Stimulated activated CD8-positive, alpha-beta memory T cell treated with anti-CD3 and anti-CD28 coated beads, Interleukin-4, amount 100 ng/mL, for 24 hours (primary cell): ENCODE measurements around the gene SPTLC1.
A peak's percentile ranks its signal among the peaks of the same experiment; 100 is the strongest.
"Not testable (repeated sequence)": the region's sequence is repeated elsewhere in the genome, so short reads cannot be mapped to it uniquely, and the experiment has no call there.

ENCODE experiments used
- DNase-seq: peaks from one replicate; pipeline ENCODE4 v3.0.0-alpha.2; 2020; ENCODE audit warnings: low read depth

Gene SPTLC1

GRCh38 chr9:92140074-92140753 is 25.0 kb upstream of the SPTLC1 start:
- DNase-seq = peak; percentile 58

- not testable (repeated sequence) for DNase-seq
Measured at GRCh38 chr9:92138960-92139540, 23.8 kb upstream of the SPTLC1 start.

GRCh38 chr9:92138157-92138959 is 23.1 kb upstream of the SPTLC1 start:
- DNase-seq = peak; percentile 63

GRCh38 chr9:92136184-92136858 is 21.1 kb upstream of the SPTLC1 start:
- DNase-seq = no peak

- no peak for DNase-seq
Measured at GRCh38 chr9:92135576-92135975, 20.4 kb upstream of the SPTLC1 start.

- DNase-seq = peak; percentile 68
Measured at GRCh38 chr9:92133949-92134604, 18.9 kb upstream of the SPTLC1 start.

DNA sequence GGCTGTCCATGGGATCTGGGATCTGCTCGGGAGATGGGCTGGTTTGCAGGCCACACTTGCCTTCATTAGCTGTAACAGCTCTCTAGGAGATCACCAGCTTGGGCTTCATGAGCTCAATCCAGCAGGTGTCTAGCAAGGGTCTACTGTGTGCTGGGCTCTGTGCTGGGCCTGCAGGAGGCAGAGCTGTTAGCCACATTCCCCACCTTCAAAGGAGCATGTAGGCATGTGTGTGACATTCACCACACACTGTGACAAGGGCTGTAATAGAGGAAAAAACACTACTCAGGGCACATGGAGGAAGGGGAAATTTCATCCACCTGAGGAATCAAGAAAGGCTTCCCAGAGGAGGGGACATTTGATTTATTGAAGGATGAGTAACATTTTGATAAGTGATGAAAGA is 17.7 kb upstream of the SPTLC1 start:
- DNase-seq = not testable (repeated sequence)

- no peak for DNase-seq
Measured at GRCh38 chr9:92132501-92132900, 17.3 kb upstream of the SPTLC1 start.

GRCh38 chr9:92122800-92123199 is 7.6 kb upstream of the SPTLC1 start:
- no peak for DNase-seq

DNA sequence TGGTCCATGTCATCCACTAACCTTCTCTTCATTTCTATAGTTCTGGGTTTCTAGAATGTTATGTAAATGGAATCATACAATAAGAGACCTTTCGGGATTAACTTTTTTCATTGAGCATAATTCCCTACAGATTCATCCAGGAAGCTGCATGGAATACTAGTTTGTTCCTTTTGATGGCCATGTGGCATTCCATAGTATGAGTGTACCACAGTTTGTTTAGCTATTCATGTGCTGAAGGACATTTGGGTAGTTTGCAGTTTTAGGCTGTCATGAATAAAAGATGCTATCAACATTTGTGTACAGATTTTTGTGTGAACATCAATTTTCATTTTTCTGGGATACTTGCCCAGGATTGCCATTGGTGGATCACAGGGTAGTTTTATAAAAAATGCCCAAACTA is 6.8 kb upstream of the SPTLC1 start:
- DNase-seq = no peak

DNA sequence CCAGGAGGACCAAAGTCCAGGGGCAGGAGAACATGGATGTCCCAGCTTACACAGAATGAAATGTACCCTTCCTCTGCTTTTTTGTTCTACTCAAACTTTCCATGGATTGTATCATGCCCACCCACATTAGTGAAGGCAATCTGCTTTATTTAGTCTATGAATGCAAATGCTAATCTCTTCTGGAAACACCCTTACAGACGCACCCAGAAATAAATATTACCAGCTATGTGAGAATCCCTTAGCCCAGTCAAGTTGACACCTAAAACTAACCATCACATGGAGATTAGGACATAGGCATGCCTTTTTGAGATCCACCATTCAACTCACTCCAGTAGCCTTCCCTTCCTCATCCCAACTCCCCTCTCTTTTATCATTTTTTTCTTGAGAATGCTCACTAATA is 6.1 kb upstream of the SPTLC1 start:
- no peak for DNase-seq

GRCh38 chr9:92120138-92120537 is 4.9 kb upstream of the SPTLC1 start:
- no peak for DNase-seq

GRCh38 chr9:92119586-92119985 is 4.4 kb upstream of the SPTLC1 start:
- DNase-seq = no peak

GRCh38 chr9:92108122-92108521 is 7.1 kb downstream of the SPTLC1 start:
- DNase-seq = no peak

DNA sequence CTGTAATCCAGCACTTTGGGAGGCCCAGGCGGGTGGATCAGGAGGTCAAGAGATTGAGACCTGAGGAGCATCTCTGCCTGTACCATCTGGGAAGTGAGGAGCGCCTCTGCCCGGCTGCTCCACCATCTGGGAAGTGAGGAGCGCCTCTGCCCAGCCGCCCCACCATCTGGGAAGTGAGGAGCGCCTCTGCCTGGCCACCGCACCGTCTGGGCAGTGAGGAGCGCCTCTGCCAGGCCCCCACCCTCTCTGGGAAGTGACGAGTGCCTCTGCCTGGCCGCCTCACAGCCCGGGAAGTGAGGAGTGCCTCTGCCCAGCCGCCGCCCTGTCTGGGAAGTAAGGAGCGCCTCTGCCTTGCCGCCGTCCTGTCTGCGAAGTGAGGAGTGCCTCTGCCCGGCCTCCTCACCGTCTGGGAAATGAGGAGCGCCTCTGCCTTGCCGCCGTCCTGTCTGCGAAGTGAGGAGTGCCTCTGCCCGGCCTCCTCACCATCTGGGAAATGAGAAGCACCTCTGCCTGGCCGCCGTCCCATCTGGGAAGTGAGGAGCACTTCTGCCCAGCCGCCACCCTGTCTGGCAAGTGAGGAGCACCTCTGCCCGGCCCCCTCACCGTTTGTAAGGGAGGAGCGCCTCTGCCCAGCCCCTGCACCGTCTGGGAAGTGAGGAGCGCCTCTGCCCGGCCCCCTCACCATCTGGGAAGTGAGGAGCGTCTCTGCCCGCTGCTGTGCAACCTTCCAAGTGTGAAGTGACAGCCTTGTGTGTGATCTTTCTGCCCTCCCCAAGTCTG is 9.6 kb downstream of the SPTLC1 start:
- DNase-seq = not testable (repeated sequence)

GRCh38 chr9:92103601-92104000 is 11.6 kb downstream of the SPTLC1 start:
- DNase-seq = not testable (repeated sequence)

DNA sequence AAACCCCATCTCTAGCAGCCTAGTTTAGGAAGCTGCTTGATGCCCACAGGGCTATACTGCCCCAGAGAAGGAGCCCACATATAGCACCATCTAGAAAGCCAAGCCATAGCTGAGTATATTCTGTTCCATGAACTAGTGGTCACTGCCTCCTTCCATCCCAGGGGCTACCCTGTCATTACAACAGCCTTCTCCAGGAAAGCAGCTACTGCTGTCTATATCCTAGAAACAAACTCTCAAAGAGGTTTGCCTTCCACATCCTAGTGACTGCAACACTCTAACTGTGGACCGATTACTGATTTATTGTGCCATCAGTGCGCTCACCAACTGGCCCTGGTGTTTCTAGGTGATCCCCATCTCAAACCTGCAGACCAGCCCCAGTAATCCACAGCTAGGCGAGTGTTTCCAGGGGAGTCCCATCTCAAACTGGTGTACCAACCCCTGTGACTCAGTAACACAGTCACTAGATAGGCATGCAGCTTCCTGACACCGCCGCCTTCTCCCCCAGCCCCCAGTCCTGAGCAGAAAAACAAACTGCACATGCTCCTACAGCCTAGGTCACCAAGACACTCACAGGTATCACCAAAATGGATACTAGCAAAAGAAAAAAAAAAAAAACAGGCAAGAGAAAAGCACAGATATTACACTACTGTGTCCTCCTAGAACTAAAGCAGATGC is 14.8 kb downstream of the SPTLC1 start:
- no peak for DNase-seq

DNA sequence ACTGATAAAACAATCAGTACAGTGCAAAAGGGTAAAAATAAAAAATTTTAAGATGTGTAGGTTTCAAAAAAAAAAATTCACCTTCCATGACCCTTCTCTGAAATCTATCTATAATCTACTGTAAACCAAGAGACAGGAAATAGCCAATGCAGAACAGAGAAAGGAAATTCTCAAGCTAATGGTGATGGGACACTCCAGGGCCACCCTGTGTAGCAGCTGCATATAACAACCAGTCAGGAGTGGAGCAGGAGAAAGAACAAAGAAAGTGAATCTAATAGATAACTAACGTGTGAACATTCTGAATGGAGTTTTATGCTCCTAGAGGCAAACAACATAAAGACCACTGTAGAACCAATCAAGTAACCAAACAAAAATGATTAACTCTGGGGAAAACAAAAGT is 16.6 kb downstream of the SPTLC1 start:
- DNase-seq = no peak

DNA sequence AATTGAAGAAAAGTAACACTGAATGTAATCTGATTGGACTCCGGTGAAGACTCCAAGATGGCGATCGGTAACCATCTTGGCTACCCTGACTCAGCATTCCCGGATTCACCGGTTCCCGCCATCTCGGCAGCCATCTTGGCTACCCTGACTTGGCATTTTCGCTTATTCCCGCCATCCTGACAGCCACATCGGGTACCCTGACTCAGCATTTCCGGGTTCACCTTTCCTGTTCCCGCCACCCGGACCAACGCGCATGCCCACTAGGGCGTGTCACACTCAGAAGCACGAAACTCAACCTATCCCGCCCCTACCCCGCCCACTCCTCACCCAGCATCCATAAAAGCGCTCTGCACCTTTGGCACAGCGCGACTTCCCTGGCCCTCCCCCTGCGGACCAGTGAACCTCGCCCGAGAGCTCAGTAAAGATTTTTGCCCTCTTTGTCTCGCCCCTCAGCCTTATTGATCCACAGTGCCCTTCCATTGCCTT is 17.2 kb downstream of the SPTLC1 start:
- DNase-seq = peak; percentile 71

DNA sequence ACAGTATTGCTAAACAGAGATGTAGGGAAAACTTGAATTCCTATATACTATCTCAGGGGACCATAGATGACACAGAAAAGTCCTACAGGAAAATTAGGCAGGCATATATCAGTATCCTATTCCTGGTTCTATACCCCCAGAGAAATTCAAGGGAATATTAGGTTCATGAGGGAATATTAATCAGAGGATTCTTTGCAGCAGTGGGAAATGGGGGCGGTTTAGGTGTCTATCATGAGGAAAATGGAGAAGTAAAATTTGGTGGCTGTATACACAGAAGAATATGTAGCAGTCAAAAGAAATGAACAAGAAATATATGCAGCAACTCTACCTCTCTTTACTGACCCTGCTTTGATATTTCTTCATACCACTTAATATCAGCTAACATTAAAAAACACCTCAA is 20.0 kb downstream of the SPTLC1 start:
- no peak for DNase-seq

DNA sequence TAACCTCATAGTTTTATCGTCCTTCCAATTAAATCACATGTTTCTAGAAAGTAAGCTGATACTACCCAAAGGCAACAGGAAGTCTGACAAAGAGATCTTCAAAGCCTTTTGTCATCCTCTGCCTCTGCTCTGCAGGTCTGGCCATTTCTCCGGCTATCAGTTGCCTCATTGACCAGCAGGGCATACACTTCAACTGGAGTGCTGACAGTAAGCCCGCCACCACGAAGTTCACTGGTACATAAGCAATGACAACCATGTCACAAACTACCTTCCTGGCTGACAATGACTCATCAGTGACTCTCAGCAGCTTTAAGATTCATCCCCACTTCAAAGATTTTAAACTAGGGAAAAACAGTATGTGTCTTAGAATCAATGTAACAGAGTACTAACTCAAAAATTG is 20.6 kb downstream of the SPTLC1 start:
- peak; percentile 8 for DNase-seq
